ENCODE measurements around the gene TMEM132C.

Gene TMEM132C

GRCh38 chr12:128619263-128619662, 352.3 kb downstream of the TMEM132C start:
- no peak for DNase-seq

- no peak for DNase-seq
These were observed 354.3 kb downstream of the TMEM132C start for GRCh38 chr12:128621304-128621703.

GRCh38 chr12:128623748-128624147, 356.8 kb downstream of the TMEM132C start:
- no peak for DNase-seq

GRCh38 chr12:128626808-128627320, 359.9 kb downstream of the TMEM132C start:
- DNase-seq = no peak

- no peak for DNase-seq
These were observed 360.7 kb downstream of the TMEM132C start for GRCh38 chr12:128627659-128628058.

GRCh38 chr12:128629979-128630378, 363.0 kb downstream of the TMEM132C start:
- no peak for DNase-seq

- no peak for DNase-seq
These were observed 371.0 kb downstream of the TMEM132C start for GRCh38 chr12:128637642-128638606.

GRCh38 chr12:128639089-128639488, 372.1 kb downstream of the TMEM132C start:
- DNase-seq = no peak

GRCh38 chr12:128643155-128643554, 376.2 kb downstream of the TMEM132C start:
- no peak for DNase-seq

- DNase-seq = peak; percentile 42
These were observed 377.8 kb downstream of the TMEM132C start for GRCh38 chr12:128644664-128645296.

GRCh38 chr12:128649902-128650301, 382.9 kb downstream of the TMEM132C start:
- no peak for DNase-seq

- no peak for DNase-seq
These were observed 385.3 kb downstream of the TMEM132C start for GRCh38 chr12:128652136-128652751.

- no peak for DNase-seq
These were observed 387.5 kb downstream of the TMEM132C start for GRCh38 chr12:128654468-128654867.

- DNase-seq = no peak
These were observed 390.4 kb downstream of the TMEM132C start for GRCh38 chr12:128657378-128657777.

- DNase-seq = no peak
These were observed 393.7 kb downstream of the TMEM132C start for GRCh38 chr12:128660532-128661225.

GRCh38 chr12:128661226-128661569, 394.2 kb downstream of the TMEM132C start:
- DNase-seq = peak; percentile 9

- peak; percentile 52 for DNase-seq
These were observed 395.1 kb downstream of the TMEM132C start for GRCh38 chr12:128662101-128662500.

GRCh38 chr12:128664501-128664900, 397.5 kb downstream of the TMEM132C start:
- no peak for DNase-seq

GRCh38 chr12:128667193-128667592, 400.2 kb downstream of the TMEM132C start:
- no peak for DNase-seq

- no peak for DNase-seq
These were observed 404.6 kb downstream of the TMEM132C start for GRCh38 chr12:128671528-128672042.

GRCh38 chr12:128672428-128672827, 405.5 kb downstream of the TMEM132C start:
- no peak for DNase-seq

GRCh38 chr12:128672893-128673292, 405.9 kb downstream of the TMEM132C start:
- DNase-seq = no peak

GRCh38 chr12:128675576-128675975, 408.6 kb downstream of the TMEM132C start:
- no peak for DNase-seq
